Subcutaneous adipose tissue (tissue), 4 donors: ENCODE measurements around the gene DEPDC7. TPM values are rescaled to one million over a fixed set of nuclear protein-coding genes. Genes with fewer than 3 reads are reported as not detected.

Experiments
- total RNA-seq, 4 donors: library from RNA; depleted of rRNA; stranded (reverse); fragments of >200 nt; gene quantifications; one replicate each; pipeline ENCODE4 v1.1.0, GENCODE V29; 2016
- TF ChIP-seq, protein P1 (sequence below): fragments of 450-650 bp; IDR thresholded peaks from one replicate; pipeline ENCODE4 v1.5.1; 2016; ENCODE audit warnings: low read depth, mild to moderate bottlenecking, control low read depth, antibody characterized with exemption, moderate library complexity

DEPDC7 gene
- total RNA-seq, 4 donors from 2014 or later = 0.66 to 2.2 (median 2.0) TPM; not detected in 1

DNA sequence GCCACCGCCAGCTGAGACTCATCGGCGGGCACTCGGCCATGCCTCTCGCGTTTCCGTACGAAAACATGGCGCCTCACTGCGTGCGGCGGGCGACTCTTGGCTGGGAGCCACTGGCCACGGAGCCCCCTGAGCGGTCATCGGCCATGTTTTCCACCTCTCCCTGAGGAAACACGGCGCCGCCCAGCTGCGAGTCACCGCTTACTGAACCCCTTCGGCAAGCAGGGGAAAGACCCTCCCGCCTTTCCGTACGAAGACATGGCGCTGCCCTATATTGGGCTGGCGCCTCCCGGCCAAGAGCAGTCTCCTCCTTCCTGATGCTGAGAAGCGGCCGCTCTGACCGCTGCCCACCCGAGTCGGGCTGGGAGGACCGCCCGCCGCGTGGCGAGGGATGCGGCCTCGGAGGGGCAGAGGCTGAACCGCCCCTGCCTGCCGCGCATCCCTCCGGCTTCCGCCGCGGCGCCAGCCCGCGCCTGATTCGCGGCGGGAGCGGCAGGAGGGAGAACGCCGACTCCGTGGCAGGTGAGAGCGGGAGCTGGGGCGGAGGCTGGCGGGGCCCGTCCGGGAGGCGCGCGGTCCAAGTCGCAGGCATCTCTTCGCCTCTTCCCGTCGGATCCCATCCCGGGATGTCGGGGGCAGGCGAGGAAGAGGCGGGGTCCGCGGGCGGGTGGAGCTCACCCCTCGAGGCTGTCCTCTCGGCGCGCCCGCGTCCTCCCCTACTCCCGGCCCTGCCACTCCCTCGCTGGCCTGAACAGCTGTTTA is 23.8 kb downstream of the DEPDC7 start, which contains the start of gene TCP11L1:
TSS of gene TCP11L1 (plus strand) at position 299 of the 759 bp plus-strand sequence. CDS start 4,202 bp downstream, outside the sequence.
- TF ChIP-seq, protein P1, sequence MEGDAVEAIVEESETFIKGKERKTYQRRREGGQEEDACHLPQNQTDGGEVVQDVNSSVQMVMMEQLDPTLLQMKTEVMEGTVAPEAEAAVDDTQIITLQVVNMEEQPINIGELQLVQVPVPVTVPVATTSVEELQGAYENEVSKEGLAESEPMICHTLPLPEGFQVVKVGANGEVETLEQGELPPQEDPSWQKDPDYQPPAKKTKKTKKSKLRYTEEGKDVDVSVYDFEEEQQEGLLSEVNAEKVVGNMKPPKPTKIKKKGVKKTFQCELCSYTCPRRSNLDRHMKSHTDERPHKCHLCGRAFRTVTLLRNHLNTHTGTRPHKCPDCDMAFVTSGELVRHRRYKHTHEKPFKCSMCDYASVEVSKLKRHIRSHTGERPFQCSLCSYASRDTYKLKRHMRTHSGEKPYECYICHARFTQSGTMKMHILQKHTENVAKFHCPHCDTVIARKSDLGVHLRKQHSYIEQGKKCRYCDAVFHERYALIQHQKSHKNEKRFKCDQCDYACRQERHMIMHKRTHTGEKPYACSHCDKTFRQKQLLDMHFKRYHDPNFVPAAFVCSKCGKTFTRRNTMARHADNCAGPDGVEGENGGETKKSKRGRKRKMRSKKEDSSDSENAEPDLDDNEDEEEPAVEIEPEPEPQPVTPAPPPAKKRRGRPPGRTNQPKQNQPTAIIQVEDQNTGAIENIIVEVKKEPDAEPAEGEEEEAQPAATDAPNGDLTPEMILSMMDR = no peak

DNA sequence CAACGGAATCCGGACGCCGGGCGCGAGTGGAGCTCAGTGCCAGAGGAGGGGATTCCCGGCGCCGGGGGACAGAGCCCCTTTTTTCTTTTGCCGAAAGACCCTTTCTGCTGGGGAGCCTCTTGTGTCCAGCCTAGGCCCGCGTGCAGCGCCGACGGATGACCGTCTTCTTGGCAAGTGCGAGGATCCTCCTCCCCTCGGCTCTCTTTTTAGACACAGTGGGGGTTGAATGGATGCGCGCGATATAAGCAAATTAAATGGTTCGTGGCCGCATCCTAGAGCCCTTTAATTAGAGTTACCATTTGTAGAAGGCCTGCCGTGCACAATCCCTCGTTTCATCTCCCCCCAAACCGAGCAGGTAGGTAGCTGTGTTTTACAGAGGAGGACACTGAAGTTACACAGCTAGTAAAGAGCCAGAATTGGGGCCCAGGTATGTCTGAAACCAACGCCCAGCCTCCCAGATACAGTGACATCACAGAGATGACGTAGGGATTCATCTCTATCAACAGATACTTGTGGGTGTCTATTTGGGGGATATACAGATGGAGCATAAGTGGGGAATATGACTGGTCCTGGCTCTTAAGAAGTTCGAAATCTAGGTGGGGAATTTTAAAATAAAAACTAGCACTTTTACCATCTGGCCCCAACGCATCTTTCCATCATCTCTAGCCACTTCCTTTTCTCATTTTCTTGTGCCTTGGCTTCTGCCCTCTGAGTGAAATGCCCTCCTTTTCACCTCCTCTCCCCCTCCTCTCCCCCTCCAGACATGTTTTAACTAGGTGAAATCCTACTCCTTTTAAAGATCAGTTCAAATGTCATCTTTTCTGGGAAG is 24.6 kb downstream of the DEPDC7 start:
- TF ChIP-seq, protein P1 = no peak

DNA sequence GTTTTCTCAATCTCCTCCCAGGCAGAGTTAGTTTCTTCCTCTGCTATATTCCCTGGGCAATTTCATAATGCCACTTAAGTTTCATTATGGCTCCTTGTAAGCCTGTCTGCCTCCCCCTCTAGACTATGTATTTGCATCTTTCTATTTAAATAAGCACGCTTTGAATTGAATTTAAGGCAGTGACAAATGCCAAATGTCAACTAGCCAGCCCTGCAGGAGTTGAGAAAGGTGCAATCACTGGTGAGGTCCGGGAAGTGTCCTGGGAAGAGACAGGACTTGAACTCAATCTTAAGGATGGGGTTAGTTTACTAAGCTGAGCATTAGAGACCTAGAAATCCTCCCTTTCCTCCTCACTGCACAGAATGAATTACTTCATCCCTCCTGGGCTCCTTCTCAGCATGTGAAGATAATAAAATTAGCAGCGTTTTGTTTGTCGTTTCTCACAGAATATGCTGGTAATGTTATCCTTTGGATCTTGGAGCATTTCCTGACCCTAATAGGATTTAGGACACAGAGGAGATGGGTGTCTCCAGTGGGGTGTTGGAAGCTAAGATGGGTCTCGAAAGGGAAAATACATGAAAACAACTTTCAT is 25.3 kb downstream of the DEPDC7 start:
- TF ChIP-seq, protein P1 = no peak

DNA sequence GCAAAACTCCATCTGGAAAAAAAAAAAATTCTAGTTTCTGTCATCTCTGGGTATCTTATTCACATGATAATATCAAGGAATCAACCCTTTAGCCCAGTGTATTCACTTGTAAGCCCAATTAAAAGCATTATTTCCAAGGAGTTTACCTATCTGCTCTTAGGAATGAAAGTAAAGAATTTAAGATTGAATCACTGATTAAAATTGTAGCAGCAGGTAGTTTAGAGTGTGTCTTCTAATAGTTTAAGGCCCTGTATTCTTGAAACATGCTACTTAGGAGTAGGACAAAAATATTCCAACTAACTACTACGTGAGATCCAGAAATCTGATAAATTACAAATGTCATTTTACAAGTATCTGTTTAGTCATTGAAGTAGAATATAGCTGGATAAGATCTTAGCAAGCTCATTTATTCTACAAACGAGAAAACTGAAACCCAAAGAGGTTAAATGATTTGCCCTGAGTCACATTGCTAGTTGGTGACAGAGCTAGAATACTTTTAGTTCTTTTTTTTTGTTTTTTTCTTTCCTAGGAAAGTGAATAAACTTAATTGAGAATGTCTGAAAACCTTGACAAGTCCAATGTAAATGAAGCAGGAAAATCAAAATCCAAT is 27.6 kb downstream of the DEPDC7 start:
- TF ChIP-seq, protein P1 = no peak

DNA sequence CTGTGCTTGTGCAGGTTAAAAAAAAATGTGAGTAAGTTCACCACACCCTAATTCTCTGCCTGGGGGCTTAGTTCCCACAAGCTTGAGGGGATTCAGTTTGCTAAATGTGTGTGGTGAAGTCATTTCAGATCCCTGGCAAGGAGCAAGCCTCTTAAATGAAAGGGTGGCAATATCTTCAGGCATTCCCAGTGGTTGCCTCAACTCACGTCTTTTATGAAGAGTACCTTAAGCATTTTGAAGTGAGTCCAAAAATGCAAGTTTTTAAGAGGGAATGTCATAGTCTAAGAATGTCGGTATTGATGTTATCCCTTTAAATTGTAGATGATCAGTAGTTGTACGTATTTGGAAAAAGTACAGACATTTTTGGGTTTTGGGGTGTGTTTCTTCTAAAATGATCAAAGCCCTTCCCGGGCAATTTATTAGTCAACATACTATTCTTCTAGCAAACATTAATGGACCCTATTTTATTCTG is 28.6 kb downstream of the DEPDC7 start:
- TF ChIP-seq, protein P1 = no peak

DNA sequence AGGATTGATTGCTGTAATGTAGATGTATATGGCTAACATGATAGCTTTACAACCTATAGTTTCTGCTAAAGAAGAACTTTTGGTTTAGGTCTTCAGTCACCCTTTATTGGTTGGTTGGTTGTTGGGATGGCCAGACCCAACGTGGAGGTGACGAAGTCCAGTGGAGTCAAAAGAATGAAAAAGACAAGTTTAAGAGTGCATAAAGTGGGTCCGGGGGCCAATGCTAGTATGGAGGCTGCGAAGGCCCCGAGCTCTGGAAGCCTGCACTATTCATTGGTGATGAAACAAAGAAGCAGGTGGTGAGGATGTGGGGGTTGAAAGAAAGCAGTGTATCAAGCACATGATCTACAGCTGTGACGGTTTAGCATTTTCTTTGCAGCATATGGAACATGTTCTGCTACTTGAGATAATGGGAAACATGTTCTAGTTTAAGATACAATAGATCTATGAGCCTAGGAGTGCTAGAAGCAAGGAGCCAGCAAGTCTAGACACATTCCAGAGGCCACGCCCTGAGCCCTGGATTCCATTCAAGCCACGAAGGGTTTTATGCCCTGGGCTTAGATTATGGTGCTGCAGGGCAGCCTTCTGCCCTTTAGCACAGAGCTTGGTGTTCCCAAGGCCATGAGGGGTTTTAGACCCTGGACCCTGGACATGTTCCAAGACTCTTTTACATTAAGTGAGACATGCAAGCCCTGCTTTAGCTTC is 30.0 kb downstream of the DEPDC7 start:
- TF ChIP-seq, protein P1 = no peak
